Measurements from ENCODE around the gene TECTB. TPM values are rescaled to one million over a fixed set of nuclear protein-coding genes. Genes with fewer than 3 reads are reported as not detected.

The TECTB gene
- total RNA-seq, 2 donors from 2014 or later, result not detected

DNA sequence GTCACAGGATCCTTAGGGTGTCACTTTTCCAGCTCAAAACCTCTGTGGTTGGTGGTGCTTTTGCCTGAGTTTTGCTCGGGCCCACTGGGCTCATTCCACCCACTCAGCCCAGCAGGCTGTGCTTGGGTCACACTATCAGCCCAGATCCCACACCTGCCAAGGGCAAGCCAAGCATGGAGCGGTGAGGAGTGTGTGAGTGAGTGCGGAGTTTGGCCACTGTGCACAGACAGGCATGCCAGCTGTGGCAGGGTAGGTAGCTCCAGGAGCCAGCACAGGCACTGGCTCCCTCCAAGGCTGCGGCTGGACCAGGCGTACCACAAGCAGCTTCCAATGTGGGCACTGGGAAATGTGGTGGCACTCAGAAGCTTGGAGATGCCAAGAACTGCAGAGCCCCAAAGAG, 43.9 kb upstream of the TECTB start:
- Histone ChIP-seq H3K27ac (no peak overlapping the region), H3K9me3 (no peaks in the 10 kb centered on the region), H3K36me3 (no peaks in the 10 kb centered on the region), H3K4me1 (replicated peaks) (no peaks in the 10 kb centered on the region), H3K27me3 (replicated peaks; ENCODE audit: insufficient read depth) (no peaks in the 10 kb centered on the region), H3K4me3 (no peak overlapping the region)
- DNase-seq (ENCODE audit: low spot score), result no peak
- intact Hi-C loops (cut with DNase I), result no loop called here
- TF ChIP-seq POLR2A (IDR thresholded peaks at IDR 0.05), result no peak
- no peak for TF ChIP-seq POLR2AphosphoS5 (IDR thresholded peaks at IDR 0.05)
- TF ChIP-seq, protein P1, sequence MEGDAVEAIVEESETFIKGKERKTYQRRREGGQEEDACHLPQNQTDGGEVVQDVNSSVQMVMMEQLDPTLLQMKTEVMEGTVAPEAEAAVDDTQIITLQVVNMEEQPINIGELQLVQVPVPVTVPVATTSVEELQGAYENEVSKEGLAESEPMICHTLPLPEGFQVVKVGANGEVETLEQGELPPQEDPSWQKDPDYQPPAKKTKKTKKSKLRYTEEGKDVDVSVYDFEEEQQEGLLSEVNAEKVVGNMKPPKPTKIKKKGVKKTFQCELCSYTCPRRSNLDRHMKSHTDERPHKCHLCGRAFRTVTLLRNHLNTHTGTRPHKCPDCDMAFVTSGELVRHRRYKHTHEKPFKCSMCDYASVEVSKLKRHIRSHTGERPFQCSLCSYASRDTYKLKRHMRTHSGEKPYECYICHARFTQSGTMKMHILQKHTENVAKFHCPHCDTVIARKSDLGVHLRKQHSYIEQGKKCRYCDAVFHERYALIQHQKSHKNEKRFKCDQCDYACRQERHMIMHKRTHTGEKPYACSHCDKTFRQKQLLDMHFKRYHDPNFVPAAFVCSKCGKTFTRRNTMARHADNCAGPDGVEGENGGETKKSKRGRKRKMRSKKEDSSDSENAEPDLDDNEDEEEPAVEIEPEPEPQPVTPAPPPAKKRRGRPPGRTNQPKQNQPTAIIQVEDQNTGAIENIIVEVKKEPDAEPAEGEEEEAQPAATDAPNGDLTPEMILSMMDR (IDR thresholded peaks at IDR 0.05), result no peak
- 95% methylated on average over 5 of the region's 5 CpGs for WGBS

DNA sequence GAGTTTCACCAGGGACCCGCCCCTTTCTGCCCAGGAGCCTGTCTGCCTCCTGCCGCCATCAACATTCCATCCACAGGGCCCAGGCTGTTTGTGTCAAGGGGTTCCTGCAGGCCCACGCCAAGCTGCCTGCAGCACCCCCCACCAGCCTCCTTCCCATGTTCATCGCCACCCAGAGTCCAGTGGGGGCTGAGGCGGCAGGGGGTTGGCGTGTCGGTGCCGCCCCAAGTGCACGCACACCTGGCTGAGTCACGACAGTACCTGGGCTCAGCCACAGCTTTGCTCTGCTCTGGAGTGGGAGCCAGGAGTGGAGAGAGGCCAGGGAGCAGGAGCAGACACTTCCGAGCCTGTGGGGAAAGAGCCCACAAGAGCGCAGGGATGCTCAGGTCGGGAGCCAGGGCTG, 42.8 kb upstream of the TECTB start:
- Histone ChIP-seq H3K36me3 (no peaks in the 10 kb centered on the region), H3K4me3 (no peak overlapping the region), H3K4me1 (replicated peaks) (no peaks in the 10 kb centered on the region), H3K9me3 (no peaks in the 10 kb centered on the region), H3K27me3 (replicated peaks; ENCODE audit: insufficient read depth) (no peaks in the 10 kb centered on the region), H3K27ac (no peak overlapping the region)
- 92% methylated on average over 13 of the region's 13 CpGs for WGBS
- TF ChIP-seq, protein P1 (IDR thresholded peaks at IDR 0.05), result no peak
- TF ChIP-seq POLR2AphosphoS5 (IDR thresholded peaks at IDR 0.05), result no peak
- TF ChIP-seq POLR2A (IDR thresholded peaks at IDR 0.05), result no peak
- intact Hi-C loops (cut with DNase I), result no loop called here
- no peak for DNase-seq (ENCODE audit: low spot score)

DNA sequence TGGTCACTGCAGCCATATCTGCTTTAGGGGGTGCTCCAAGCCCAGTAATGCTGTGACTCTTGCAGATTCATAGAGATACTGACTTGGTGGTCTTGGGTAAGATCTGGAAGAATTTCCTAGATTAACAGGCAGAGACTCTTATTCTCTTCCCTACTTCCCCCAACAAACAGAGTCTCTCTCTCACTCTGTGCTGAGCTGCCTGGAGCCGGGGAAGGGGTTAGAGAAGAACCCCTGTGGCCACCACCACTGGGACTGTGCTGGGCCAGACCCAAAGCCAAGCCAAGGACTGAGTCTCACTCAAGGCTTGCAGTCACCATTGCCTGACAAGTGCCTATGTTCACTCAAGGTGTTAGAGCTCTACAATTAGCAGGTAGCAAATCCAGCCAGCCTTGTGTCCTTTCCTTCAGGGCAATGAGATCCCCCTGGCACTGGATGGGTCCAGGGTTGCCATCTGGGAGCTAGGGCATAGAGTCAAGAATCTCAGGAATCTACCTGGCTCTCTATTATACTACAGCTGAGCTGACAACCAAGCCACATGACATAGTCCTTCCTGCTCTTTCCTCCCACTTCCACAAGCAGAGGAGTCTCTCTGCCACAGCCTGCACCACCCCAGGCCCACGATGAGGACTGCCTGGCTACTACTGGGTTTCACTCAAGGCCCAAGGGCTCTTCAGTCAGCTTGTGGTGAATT, 41.4 kb upstream of the TECTB start:
- no peak for TF ChIP-seq POLR2A (IDR thresholded peaks at IDR 0.05)
- TF ChIP-seq POLR2AphosphoS5 (IDR thresholded peaks at IDR 0.05), result no peak
- TF ChIP-seq, protein P1 (IDR thresholded peaks at IDR 0.05), result no peak
- Histone ChIP-seq H3K4me1 (replicated peaks) (no peaks in the 10 kb centered on the region), H3K27ac (no peak overlapping the region), H3K27me3 (replicated peaks; ENCODE audit: insufficient read depth) (no peaks in the 10 kb centered on the region), H3K36me3 (no peaks in the 10 kb centered on the region), H3K4me3 (no peak overlapping the region), H3K9me3 (no peaks in the 10 kb centered on the region)
- no peak for DNase-seq (ENCODE audit: low spot score)
- 72% methylated on average over 2 of the region's 2 CpGs for WGBS
- intact Hi-C loops (cut with DNase I), result no loop called here

DNA sequence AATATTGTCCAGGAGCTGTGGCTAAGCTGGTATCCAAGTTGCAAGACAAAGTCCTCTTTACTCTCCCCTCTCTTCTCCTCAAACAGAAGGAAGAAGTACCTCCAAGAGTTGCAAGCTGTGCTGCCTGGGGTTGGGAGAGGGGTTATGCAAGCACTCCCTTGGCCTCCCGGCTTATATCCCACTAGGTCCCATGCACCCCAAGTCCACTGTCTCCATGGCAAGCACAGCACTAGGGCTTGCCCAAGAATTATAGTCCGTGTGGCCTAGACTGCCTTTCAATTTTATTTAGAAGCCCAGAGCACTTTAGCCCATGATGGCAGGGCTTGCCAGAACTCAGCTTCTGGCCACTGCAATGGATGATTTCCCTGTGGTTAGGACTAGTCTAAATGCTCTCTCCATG, 40.4 kb upstream of the TECTB start:
- TF ChIP-seq, protein P1 (IDR thresholded peaks at IDR 0.05), result no peak
- TF ChIP-seq POLR2A (IDR thresholded peaks at IDR 0.05) (no peak), POLR2AphosphoS5 (IDR thresholded peaks at IDR 0.05) (no peak)
- Histone ChIP-seq H3K27ac (no peak overlapping the region), H3K27me3 (replicated peaks; ENCODE audit: insufficient read depth) (no peaks in the 10 kb centered on the region), H3K9me3 (no peaks in the 10 kb centered on the region), H3K36me3 (no peaks in the 10 kb centered on the region), H3K4me3 (no peak overlapping the region), H3K4me1 (replicated peaks) (no peaks in the 10 kb centered on the region)
- no peak for DNase-seq (ENCODE audit: low spot score)
- WGBS, result 83% methylated on average over 2 of the region's 2 CpGs
- intact Hi-C loops (cut with DNase I), result no loop called here

DNA sequence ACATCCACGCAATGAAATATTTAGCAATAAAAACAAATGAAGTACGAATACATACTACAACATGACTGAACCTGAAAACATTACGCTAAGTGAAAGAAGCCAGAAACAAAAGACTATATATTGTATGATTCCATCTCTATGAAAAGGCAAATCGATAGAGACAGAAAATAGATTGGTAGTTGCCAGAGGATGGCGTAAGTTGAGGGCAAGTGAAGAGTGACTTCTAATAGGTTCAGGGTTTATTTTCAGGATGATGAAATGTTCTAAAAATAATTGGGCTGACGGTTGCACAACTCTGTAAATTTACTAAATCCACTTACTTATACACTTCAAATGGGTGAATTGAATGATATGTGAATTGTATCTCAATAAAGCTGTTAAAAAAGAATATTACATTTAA, 39.5 kb upstream of the TECTB start:
- no peak for DNase-seq (ENCODE audit: low spot score)
- Histone ChIP-seq H3K4me3 (no peak overlapping the region), H3K4me1 (replicated peaks) (no peaks in the 10 kb centered on the region), H3K27ac (no peak overlapping the region), H3K36me3 (no peaks in the 10 kb centered on the region), H3K9me3 (no peaks in the 10 kb centered on the region), H3K27me3 (replicated peaks; ENCODE audit: insufficient read depth) (no peaks in the 10 kb centered on the region)
- WGBS, result 84% methylated on average over 6 of the region's 6 CpGs
- intact Hi-C loops (cut with DNase I), result no loop called here
- TF ChIP-seq POLR2AphosphoS5 (IDR thresholded peaks at IDR 0.05) (no peak), POLR2A (IDR thresholded peaks at IDR 0.05) (no peak)
